ENCODE measurements around the gene TMEM181.

TMEM181 gene

GRCh38 chr6:158680015-158680414, 120.1 kb downstream of the TMEM181 start:
- no peaks in the 10 kb centered on the region for H3K36me3 ChIP-seq (ENCODE audit: control insufficient read depth in 2 of 2, insufficient read depth in 2 of 2, low read length in 2 of 2)
- H3K9me3 ChIP-seq (ENCODE audit: control insufficient read depth in 2 of 2, low read length in 2 of 2): no peaks in the 10 kb centered on the region
- H3K27ac ChIP-seq (ENCODE audit: low read depth in 2 of 2, low read length in 2 of 2): no peak overlapping the region
- H3K4me1 ChIP-seq (ENCODE audit: control insufficient read depth in 2 of 2, insufficient read depth in 2 of 2, low read length in 2 of 2): no peaks in the 10 kb centered on the region
- no peaks in the 10 kb centered on the region for H3K27me3 ChIP-seq (ENCODE audit: control insufficient read depth in 2 of 2, insufficient read depth in 2 of 2, low read length in 2 of 2)
- H3K9ac ChIP-seq (ENCODE audit: low read depth in 1 of 2, low read length in 2 of 2): no peak overlapping the region
- H3K4me3 ChIP-seq (ENCODE audit: low read length in 2 of 2): no peak overlapping the region

- Histone ChIP-seq H3K9me3 (ENCODE audit: control insufficient read depth in 2 of 2, low read length in 2 of 2) (no peaks in the 10 kb centered on the region), H3K4me3 (ENCODE audit: low read length in 2 of 2) (no peak overlapping the region), H3K27ac (ENCODE audit: low read depth in 2 of 2, low read length in 2 of 2) (no peak overlapping the region), H3K36me3 (ENCODE audit: control insufficient read depth in 2 of 2, insufficient read depth in 2 of 2, low read length in 2 of 2) (no peaks in the 10 kb centered on the region), H3K27me3 (ENCODE audit: control insufficient read depth in 2 of 2, insufficient read depth in 2 of 2, low read length in 2 of 2) (no peaks in the 10 kb centered on the region), H3K4me1 (ENCODE audit: control insufficient read depth in 2 of 2, insufficient read depth in 2 of 2, low read length in 2 of 2) (no peaks in the 10 kb centered on the region), H3K9ac (ENCODE audit: low read depth in 1 of 2, low read length in 2 of 2) (no peak overlapping the region)
These were observed 120.6 kb downstream of the TMEM181 start for GRCh38 chr6:158680481-158680880.

- H3K9ac ChIP-seq (ENCODE audit: low read depth in 1 of 2, low read length in 2 of 2): no peak overlapping the region
These were observed 124.4 kb downstream of the TMEM181 start for GRCh38 chr6:158684311-158684710.

GRCh38 chr6:158684745-158685324, 124.9 kb downstream of the TMEM181 start:
- H3K9ac ChIP-seq (ENCODE audit: low read depth in 1 of 2, low read length in 2 of 2): no peak overlapping the region
- no peaks in the 10 kb centered on the region for H3K27me3 ChIP-seq (ENCODE audit: control insufficient read depth in 2 of 2, insufficient read depth in 2 of 2, low read length in 2 of 2)
- no peak overlapping the region for H3K27ac ChIP-seq (ENCODE audit: low read depth in 2 of 2, low read length in 2 of 2)
- no peaks in the 10 kb centered on the region for H3K9me3 ChIP-seq (ENCODE audit: control insufficient read depth in 2 of 2, low read length in 2 of 2)
- no peaks in the 10 kb centered on the region for H3K36me3 ChIP-seq (ENCODE audit: control insufficient read depth in 2 of 2, insufficient read depth in 2 of 2, low read length in 2 of 2)
- no peak overlapping the region for H3K4me3 ChIP-seq (ENCODE audit: low read length in 2 of 2)
- H3K4me1 ChIP-seq (ENCODE audit: control insufficient read depth in 2 of 2, insufficient read depth in 2 of 2, low read length in 2 of 2): peaks cover 4 to 16% of the 10 kb centered on the region in 2 donors

More at GRCh38 chr6:158684311-158684710, 124.4 kb downstream of the TMEM181 start:
- Histone ChIP-seq H3K27me3 (ENCODE audit: control insufficient read depth in 2 of 2, insufficient read depth in 2 of 2, low read length in 2 of 2) (no peaks in the 10 kb centered on the region), H3K27ac (ENCODE audit: low read depth in 2 of 2, low read length in 2 of 2) (no peak overlapping the region), H3K4me3 (ENCODE audit: low read length in 2 of 2) (no peak overlapping the region), H3K36me3 (ENCODE audit: control insufficient read depth in 2 of 2, insufficient read depth in 2 of 2, low read length in 2 of 2) (no peaks in the 10 kb centered on the region), H3K4me1 (ENCODE audit: control insufficient read depth in 2 of 2, insufficient read depth in 2 of 2, low read length in 2 of 2) (peaks cover 4 to 16% of the 10 kb centered on the region in 2 donors), H3K9me3 (ENCODE audit: control insufficient read depth in 2 of 2, low read length in 2 of 2) (no peaks in the 10 kb centered on the region)

All from mucosa of rectum (tissue), 2 donors.